ENCODE data around the gene DTX3L.
"Not testable (repeated sequence)": the region's sequence is repeated elsewhere in the genome, so short reads cannot be mapped to it uniquely, and the experiment has no call there.

The DTX3L gene

DNA sequence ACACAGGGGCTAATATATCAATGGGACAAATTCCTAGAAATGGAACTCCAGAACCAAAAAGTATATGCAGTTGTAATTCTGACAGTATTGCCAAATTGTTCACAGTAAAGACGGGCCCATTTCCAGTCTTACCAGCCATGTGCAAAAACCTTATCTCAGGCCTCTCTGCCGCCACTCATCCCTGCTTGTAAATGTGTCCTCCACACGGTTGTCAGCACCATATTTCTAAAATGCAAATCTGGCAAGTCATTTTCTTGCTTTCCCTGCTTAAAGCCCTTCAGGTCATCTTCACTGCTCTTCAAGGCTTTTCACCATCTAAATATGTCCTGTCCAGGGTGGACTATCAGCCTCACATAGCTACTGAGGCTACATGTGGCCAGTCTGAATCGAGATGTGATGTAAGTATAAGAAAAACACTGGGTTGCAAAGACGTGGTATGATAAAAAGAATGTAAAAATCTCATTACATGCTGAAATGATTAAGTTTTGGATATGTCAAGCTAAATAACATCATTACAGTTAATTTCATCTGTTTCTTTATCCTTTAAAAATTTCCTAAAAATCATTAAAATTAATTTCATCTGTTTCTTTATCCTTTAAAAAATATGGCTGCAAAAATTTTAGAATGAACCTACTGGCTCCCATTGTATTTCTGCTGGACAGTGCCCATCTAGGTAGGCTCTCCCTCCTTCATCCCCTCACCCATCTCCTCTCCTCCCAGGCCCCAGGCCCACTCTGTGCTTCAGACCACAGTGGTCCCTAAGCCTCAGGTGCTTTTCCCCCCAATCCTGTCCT lies 1.0 kb upstream of the DTX3L start:
- no peak for DNase-seq

DNA sequence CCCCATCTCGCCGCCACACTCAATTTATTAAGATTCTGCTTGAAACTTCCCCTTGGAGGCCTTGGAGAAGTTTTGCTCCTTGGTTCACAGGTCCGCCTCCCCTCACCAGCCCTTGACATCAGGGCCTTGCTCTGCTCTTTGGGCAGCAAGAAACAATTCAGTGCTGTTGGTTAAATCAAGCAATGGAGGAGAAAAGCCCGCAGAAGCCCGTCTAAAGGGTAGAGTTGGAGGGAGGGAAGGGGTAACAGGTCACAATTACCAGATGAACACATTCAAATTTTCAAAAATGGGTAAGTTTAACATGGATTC lies 467 bp upstream of the DTX3L start:
- DNase-seq, result peak; percentile 40 to 49

DNA sequence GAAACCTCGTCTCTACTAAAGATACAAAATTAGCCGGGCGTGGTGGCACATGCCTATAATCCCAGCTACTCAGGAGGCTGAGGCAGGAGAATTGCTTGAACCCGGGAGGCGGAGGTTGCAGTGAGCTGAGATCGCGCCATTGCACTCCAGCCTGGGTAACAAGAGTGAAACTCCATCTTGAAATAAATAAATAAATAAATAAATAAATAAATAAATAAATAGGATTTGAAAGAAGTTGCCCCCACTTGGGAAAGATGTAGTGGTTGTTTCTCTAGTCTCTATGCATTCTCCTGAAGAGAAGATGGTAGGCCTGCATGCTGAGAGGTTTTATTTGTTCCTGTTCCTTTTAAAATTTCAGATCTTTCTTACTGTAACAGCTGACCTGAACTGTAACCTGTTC lies 4.0 kb downstream of the DTX3L start:
- DNase-seq, result not testable (repeated sequence)

DNA sequence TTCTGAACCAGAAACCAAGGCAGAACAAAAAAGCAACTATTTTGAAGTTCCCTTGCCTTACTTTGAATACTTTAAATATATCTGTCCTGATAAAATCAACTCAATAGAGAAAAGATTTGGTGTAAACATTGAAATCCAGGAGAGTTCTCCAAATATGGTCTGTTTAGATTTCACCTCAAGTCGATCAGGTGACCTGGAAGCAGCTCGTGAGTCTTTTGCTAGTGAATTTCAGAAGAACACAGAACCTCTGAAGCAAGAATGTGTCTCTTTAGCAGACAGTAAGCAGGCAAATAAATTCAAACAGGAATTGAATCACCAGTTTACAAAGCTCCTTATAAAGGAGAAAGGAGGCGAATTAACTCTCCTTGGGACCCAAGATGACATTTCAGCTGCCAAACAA lies 4.6 kb downstream of the DTX3L start:
- DNase-seq, result no peak

- peak; percentile 31 to 41 for DNase-seq
Observed at GRCh38 chr3:122572940-122573412, 8.8 kb downstream of the DTX3L start.

DNA sequence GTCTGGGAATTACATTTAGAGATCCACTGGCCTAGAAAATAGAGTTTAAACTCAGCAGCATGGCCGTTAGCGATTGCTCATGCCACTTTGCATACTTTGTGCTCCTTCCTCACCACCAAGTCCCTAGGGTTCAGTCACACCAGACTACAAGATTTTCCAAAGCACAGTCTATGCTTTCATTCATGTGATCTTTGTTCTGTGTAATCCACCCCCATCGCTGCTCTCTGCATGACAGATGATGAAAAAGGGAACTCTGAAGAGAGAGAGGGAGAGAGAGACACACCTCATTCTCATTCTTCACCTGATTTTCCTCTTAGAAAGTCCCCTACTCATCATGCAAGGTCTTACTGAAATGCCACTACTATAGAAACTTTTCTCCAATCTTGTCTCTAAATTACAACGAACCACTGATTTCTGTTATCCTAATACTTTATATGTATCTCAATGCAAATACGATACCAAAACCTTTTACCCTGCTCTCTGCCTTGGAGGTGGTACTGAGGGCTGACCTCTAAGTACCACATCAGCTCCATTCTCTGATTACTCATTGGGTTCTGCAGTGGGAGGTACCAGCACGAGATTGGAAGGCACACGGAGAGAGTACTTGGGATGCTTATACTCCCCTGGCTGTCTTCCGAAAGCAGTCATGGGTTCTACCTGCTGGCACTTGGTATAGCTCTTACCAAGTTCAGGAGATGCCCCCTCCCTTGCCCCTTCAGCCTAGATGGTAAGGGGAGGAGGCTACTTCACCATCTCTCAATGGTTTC lies 12.2 kb downstream of the DTX3L start:
- peak; percentile 34 to 52 for DNase-seq

- DNase-seq, result peak; percentile 62 to 66
Observed at GRCh38 chr3:122577409-122578031, 13.4 kb downstream of the DTX3L start, which contains the start of gene PARP15. PARP15 (plus strand) TSS chr3:122577650; CDS start chr3:122577668, 18 bp downstream.

DNA sequence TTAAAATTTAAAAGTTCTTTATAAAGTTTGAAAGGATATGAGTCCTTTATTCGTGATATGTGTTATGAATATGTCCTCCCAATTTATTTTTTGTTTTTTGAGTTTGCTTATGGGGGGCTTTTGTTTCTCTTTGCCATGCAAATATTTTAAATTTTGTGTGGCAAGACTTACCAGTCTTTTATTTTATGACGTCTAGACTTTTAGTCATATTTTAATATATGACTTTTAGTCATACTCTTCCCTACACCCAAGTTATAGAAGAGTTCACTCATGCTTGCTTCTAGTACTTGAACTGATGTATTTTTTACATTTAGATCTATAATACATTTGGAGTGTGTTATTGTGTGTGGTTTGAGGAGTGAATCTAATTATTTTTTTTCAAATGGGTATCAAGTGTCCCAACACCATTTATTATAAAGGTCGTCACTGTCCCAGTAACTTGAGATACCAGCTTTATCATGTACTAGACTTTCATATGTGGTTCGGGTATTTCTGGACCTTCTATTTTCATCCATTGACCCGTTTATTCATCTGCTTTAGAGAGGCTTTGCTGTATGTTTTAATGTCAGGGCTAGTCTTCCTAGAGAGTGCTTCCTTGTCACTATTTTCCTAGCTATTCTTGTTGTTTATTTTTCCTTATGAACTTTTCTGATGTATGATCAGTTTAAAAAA lies 14.1 kb downstream of the DTX3L start:
- DNase-seq, result no peak

DNA sequence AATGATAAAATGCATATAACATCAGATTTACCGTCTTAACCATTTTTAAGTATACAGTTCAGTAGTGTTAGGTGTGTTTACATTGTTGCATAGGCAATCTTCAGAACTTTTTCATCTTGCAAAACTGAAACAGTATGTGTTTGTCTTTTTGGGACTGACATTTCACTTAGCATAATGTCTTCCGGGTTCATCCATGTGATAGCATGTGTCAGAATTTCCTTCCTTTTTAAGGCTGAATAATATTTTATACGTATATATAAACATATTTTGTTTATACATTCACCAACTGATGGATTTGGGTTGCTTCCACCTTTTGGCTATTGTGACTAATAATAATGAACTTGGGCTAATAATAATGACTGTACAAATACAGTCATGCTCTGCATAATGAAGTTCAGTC lies 16.3 kb downstream of the DTX3L start:
- no peak for DNase-seq

DNA sequence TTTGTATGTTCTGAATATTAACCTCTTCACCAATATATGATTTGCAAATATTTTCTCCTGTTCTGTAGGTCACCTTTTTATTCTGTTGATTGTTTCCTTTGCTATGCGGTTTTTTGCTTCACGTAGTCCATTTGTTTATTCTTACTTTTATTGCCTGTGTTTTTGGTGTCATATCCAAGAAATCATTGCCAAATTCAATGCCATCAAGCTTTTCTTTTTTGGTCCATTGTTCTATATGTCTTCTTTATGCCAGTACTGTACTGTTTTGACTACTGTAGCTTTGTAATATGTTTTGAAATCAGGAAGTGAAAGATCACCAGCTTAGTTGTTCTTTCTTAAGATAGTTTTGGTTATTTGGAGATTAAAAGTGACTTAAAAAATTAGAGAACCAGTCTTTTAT lies 17.5 kb downstream of the DTX3L start:
- DNase-seq, result no peak

DNA sequence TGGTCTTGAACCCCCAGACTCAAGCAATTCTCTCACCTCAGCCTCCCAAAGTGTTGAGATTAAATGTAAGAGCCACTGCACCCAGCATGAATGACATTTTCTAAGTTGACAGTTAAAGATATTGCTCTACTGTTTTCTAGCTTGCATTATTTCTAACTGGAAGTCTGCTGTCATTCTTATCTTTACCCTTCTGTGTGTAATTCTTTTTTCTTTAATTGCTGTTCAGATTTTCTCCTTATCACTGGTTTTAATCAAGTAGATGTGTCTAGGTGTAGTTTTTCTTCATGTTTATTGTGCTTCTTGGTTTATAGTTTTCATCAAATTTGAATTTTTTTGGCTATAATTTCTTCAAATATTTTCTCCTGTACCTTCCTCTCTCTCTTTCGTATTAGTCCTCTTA lies 18.3 kb downstream of the DTX3L start:
- no peak for DNase-seq

DNA sequence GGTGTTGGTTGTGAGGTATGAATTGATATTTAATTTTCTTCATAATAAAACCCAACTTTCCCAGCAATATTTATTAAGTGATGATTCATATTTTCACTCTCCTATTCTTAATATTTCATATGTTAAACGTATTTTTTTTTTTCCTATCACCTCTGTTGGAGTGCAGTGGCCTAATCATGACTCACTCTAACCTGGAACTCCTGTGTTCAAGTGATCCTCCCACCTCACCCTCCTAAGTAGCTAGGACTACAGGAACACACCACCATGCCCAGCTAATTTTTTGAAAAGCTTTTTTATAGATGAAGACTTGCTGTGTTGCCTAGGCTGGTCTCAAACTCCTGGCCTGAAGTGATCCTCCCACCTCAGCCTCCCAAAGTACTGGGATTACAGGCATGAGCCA lies 22.0 kb downstream of the DTX3L start:
- no peak for DNase-seq

- no peak for DNase-seq
Observed at GRCh38 chr3:122586773-122587485, 22.8 kb downstream of the DTX3L start.

DNA sequence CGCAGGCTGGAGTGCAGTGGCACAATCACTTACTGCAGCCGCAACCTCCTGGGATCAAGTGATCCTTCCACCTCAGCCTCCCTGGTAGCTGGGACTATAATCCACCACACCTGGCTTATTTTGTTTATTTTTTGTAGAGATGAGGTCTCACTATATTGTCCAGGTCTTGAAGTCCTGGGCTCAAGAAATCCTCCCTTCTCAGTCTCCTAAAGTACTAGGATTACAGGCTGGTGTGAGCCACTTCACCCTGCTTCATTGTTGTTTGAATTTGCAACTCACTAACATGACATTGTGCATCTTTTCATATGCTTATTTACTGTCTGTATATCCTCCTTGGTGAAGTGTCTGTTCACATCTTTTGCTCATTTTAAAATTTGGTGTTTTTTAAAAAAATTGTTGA lies 23.4 kb downstream of the DTX3L start:
- DNase-seq, result no peak

DNA sequence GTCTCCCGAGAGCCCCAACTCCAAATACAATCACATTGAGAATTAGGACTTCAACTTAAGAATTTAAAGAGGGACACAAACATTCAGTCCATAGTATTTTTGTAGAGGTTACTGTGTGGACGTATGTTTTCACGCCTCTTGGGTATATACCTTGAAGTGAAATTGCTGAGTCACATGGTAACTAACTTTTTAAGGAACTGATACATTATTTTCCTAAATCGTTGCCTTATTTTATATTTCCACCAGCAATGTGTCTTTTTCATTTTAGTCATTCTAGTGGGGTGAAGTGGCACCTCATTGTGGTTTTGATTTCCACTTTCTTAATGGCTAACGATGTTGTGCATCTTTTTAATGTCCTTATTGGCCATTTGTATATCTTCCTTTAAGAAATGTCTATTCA lies 25.2 kb downstream of the DTX3L start:
- no peak for DNase-seq

DNA sequence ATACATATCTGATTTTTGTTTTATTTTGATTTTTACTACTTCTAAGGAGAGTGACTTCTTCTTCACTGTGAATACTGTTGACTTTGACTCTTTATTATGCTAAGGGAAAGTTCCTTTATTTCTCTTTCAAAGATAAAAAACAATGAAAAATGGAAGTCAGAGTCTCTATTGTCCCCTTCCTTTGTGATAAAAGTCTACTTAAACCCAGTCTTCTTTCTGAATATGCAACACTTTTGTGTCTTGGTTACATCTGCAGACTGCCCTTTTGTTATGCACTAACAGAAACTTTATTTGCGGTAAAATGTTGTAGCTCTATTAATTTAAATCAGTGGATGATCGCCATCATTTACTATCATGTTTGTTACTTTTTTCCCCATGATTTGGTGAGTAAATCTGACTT lies 26.5 kb downstream of the DTX3L start:
- DNase-seq, result no peak

DNA sequence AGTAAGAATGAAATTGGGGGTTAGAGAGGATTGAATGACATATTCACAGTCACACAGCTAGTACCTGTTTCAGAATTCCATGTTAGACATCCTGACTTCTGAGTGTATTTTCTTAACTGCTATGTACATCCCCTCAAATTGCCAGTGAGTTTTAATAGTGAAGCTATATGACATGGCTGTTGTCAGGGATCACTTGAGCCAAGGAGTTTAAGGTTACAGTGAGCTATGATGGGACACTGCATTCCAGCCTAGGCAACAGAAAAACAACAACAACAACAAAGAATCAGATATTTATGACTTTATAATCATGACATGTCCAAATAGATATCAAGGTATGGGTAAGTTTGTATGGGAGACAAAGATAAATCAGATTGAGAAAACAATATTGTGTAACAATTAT lies 29.9 kb downstream of the DTX3L start:
- no peak for DNase-seq

- DNase-seq, result no peak
Observed at GRCh38 chr3:122598151-122598550, 34.0 kb downstream of the DTX3L start.

GRCh38 chr3:122598556-122598955 lies 34.4 kb downstream of the DTX3L start:
- no peak for DNase-seq

- no peak for DNase-seq
Observed at GRCh38 chr3:122602011-122602710, 38.0 kb downstream of the DTX3L start.

DNA sequence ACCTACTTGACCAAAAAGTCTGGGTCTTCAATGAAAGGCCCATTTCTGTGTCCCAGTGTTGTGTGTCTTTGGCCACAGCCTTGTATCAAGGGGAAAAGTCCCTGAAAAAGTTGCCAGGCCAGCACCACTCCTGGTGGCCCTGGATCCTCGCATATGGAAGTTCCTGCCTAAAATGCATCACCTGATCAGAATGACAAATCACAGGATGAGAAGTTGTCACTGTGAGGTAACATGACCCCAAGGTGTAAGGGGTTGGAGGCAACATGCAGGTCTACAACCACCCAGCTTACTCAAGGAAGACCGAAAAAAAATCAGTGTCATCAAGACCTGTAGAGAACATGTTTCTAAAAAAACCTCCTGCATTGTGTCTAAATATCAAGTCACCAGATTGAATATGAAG lies 38.9 kb downstream of the DTX3L start:
- DNase-seq, result no peak

GRCh38 chr3:122606330-122606729 lies 42.2 kb downstream of the DTX3L start:
- no peak for DNase-seq

Measured in activated T-cell treated with anti-CD3 and anti-CD28 coated beads, Interleukin-2, amount 50 U/mL, for 48 hours (primary cell).